ENCODE measurements around the gene UNC5C.

- TF ChIP-seq POLR2A (IDR thresholded peaks at IDR 0.05; ENCODE audit: low read length) (no peak), GATA1 (IDR thresholded peaks at IDR 0.05; ENCODE audit: low read depth, low read length) (no peak)
Measured at GRCh38 chr4:95263960-95264359, 284.8 kb downstream of the UNC5C start.

All from erythroblast (primary cell).